Sciatic nerve (tissue), 2 donors: ENCODE measurements around the gene ENTPD6. TPM values are rescaled to one million over a fixed set of nuclear protein-coding genes. Genes with fewer than 3 reads are reported as not detected.
A peak's percentile ranks its signal among the peaks of the same experiment; 100 is the strongest.

Source experiments
- ATAC-seq: fragments of 200-7000 bp; cut with Tn5 transposase; one replicate; pipeline ENCODE4 v1.9.1; 2020; ENCODE audit warnings: mild to moderate bottlenecking, moderate library complexity
- DNase-seq: peaks from one replicate; pipeline ENCODE4 v3.0.0-alpha.2; 2020; ENCODE audit warnings: low spot score
- intact Hi-C: fragments of 100-400 bp; cut with DNase I; formaldehyde crosslinking; loops from one replicate; pipeline ENCODE4 v1.14.2; 2022
- total RNA-seq: library from RNA; stranded (reverse); fragmentation: NEBNext Ultra II Directional; extraction: Animal tissue kit (Norgen Biotek cat#: 25700); gene quantifications from one replicate; pipeline ENCODE4 v1.2.1, GENCODE V29; 2021
- donor health status: DM: no; HTN: no; CAD: no.
- donor health status: DM: no; HTN: no; CAD: no.

The ENTPD6 gene
- total RNA-seq, 1 donor from 2014 or later, result 59.3 TPM

DNA sequence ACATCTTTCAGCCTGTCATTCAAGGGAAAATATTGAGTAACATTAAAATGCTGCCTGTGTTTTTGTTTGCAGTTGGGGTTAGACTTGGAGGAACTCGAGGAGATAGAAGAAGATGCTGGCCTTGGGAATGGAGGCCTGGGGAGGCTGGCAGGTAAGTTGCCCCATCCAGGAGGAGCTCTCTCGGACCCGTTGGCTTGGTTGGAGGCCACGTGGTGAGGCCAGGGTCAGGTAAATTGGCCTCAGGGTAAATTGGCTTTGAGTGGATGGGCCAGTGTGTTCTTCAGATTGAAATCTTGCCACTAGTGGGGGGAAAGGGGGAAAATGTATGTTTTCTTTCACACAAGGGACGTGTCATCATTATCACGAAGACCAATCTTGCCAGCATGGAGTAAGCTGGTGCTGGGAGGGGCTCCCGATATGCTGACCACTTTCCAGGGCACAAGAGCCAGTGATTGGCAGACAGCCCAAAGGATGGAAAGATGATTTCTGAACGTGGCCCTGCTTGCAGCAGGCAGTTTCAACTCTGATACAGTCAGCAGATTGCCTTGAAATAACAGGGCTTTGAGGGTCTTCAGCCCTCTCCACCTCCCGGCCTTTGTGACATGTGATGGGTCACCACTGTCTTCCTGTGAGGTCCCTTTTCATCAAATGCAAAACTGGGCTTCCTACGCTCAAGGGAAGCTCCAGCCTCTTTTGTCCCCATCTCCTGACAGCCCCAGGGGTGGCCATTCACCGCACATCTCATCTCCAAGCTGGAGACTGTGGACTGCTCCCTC, 73.7 kb downstream of the ENTPD6 start:
- no peak for ATAC-seq
- intact Hi-C loops, result no loop called here
- DNase-seq, result no peak

DNA sequence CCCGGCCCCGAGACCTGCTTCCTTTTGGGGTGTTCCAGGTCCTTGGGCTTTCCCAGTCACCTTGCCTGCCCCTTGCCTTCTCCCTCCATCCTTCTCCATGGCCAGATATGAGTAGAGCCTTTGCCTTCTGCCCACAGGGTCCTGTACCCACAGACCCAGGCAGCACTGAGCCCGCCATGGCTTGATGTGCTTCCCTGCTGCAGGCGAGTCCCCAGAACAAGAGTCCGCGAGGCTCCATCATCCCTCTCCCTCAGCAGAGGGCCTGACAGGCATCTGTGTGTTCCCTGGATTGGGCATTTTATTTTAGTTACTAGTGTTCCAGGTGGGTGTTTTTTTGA, 74.3 kb downstream of the ENTPD6 start:
- intact Hi-C loops, result no loop called here
- ATAC-seq, result no peak
- no peak for DNase-seq

DNA sequence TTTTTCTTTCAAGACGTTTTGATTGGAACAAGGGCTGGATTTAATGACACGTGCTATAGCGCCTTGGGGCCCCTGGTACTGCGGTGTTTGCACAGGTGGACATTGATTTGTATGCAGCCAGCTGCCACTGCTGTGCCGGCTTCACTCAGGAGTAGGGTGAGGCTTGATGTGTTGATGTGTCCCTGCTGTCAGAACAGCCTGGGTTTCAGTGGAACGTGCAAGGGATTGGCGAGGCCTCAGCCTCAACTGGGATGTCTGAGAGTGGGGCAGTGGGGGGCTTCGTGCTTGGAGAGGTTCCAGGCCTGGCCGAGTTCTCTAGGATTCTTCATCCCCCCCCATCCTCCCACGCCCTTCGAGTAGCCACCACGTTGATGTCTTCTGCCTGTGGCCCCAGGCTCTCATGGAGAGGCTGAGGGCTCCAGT, 75.3 kb downstream of the ENTPD6 start:
- intact Hi-C loops, result no loop called here
- DNase-seq, result peak; percentile 48
- ATAC-seq, result no peak

DNA sequence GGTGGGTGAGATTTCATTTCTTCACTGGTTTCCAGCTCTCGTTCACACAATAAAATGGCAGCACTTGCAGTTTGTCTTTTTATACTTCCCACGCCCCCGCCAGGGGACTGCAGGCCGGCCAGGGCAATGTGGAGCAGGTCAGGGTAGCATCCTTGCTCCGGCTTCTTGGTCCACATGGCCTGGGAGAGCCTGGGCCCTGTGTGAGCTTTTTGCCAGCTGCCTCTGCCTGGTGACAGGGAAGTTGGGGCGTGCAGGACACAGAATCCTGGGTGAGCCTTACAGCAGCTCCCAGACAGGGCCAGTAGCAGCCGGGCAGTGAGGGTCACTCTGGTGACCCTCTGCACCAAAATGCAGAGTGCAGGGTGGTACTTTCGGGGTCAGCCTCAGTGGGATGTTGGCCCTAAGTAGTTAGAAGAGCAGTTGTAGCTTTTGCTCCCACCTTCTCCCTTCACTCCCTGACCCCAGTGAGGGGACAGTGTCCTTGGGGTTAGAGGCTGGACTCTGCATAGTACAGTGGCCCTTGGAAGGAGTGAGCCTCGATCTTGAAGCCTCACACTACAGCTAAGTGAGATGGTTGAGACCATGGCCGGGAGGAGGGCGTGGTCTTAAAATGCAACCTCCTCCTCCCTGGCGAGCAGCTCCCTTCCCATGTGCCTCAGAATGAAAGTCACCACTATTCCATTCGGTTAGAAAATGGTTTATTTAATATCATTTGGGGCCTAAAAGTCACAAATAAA, 76.1 kb downstream of the ENTPD6 start:
- intact Hi-C loops, result no loop called here
- no peak for DNase-seq
- ATAC-seq, result no peak

DNA sequence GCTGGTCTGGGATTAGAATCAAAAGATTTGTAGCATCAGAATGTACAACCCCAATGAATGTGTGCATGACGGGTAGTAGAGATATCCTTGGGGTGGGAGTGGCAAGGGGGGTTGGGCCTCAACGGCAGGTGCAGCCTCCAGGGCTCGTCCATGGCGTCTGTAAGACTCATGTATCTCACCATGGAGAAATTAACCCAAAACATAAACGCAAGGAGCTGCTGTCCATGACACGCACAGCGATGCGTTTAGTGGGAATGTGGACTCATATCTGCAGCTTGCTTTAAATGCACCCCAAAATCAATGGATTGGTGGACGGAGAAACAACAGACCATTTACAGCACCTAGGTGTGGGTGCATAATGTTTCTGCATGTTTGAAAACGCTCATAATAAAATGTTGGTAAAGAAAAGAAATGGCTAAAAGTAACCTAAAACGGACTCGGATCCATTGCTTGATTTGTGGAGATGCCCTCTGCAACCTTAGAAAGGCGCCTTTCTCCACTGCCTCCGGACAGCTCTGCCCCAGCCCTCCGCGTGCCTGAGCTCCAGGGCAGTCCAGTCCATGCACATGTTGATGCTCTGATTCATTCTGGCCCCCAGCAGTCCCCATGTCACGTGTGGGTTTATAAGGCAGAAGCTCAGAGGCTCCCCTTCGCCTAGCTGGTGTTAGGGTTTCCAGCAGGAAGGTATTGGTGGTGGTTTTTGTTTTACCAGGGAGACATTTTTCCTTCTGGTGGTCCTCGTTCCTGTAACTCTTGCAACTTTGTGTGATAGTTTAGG, 76.9 kb downstream of the ENTPD6 start:
- intact Hi-C loops, result no loop called here
- no peak for DNase-seq
- no peak for ATAC-seq

DNA sequence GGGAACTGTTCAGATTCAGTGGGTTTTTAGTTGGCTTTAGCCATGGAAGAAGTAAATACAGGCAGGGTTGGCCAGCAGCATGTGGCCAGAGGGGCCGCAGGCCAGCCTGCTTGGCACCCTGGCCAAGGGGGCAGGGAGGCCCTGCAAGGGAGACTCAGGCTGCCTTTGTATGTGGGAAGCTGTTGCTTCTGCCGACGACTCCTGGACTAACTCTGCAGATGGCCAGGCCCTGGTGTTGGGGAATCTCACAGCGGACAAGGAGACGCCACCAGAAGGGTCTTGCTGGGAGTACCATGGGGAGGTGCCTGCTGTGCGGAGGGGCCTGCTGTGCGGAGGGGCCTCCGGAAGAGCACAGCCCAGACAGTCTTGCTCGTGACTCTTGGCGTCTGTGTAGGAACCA, 77.5 kb downstream of the ENTPD6 start:
- DNase-seq (no peak), ATAC-seq (peak; percentile 25)
- intact Hi-C loops, result no loop called here

DNA sequence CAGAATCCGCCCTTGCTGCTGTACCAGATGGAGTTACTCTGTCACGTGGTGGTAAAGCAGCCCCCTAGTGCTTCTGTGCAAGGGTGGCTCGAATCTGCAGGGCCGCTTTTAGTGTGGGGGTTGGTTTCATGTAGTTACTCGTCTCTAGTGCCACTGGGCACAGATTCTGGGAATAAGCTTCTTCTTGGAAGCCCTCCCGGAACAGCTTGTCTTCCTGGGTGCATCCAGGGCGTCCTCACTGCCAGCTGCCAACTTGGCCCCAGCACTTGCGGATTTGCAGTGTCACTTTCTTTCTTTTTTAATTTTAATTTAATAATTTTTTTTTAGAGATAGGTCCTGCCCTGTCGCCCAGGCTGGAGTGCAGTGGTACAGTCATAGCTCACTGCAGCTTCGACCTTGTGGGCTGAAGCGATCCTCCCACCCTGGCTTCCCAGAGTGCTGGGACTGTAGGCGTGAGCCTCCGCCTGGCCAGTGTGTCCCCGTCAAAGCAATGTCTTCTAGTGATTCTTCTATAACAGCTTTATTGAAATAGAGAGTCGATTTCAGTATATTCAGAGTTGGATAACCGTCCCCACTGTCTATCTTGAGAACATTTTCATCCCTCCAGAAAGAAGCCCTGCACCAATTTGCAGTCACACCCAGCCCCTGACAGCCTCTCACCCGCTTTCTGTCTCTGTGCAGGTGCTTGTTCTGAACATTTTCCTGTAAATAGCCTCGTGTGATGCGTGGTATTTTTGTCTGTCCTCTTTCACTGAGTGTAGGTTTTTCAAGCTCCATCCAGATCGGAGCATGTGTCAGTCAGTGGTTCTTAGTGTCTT, 78.2 kb downstream of the ENTPD6 start:
- intact Hi-C loops, result no loop called here
- ATAC-seq (peak; percentile 22), DNase-seq (peak; percentile 44)

DNA sequence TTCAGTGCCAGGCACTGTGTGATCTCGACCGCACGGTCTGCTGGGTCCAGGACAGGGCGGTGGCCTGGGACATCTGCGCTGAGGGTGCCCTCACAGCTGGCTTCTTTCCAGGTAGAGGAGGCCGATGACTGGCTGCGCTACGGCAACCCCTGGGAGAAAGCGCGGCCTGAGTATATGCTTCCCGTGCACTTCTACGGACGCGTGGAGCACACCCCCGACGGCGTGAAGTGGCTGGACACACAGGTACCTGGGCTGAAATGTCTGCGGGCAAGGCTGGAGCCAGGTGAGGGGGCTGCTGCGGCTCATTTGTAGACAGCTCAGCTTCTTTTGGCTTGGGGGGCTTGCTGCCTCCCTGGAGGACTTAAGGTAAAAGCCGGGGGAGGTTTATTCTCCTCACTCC, 79.0 kb downstream of the ENTPD6 start:
- DNase-seq (peak; percentile 45), ATAC-seq (no peak)
- intact Hi-C loops, result no loop called here

DNA sequence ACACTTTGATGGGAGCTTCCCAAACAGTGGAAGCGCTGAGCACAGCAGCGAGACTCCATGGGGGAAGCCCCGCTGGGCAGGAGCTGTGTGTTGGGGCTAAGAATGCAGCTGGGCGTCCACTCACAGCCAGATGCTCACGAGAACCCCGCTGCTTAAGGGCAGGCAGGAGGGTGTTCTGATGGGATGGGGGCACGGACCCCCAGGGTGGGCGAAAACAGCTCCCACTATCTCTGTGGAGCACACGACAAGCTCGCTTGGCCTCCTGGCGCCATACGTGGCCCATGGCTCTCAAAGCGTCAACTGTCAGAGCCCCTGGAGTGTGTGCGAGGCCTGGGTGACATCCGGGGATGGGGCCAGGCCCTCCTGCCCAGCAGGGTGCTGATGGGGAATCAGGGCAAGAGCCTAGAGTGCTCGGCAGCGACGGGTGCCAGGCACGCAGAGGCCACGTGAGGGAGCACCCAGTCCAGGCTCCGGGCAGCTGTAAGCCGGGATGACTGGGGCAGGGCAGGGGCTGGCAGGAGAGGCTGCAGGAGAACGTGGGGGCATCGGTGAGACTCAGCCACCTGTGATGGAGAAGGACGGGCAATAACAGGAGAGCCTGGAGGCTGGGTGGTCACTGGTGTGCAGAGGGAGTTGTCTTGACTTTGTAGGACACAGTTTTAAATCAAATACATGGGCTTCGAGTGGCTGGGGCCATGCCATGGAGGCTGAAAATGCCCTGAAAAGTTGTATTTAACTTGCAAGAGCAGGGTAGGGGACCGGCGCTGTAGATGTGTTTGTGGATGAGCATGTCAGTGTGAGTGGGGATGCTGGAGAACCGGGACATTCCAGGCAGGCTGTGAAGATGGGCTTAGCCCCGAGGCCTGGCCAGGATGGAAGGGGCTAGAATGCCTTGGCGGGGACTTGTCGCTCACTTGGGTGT, 79.6 kb downstream of the ENTPD6 start:
- ATAC-seq, result no peak
- intact Hi-C loops, result no loop called here
- DNase-seq, result peak; percentile 37

DNA sequence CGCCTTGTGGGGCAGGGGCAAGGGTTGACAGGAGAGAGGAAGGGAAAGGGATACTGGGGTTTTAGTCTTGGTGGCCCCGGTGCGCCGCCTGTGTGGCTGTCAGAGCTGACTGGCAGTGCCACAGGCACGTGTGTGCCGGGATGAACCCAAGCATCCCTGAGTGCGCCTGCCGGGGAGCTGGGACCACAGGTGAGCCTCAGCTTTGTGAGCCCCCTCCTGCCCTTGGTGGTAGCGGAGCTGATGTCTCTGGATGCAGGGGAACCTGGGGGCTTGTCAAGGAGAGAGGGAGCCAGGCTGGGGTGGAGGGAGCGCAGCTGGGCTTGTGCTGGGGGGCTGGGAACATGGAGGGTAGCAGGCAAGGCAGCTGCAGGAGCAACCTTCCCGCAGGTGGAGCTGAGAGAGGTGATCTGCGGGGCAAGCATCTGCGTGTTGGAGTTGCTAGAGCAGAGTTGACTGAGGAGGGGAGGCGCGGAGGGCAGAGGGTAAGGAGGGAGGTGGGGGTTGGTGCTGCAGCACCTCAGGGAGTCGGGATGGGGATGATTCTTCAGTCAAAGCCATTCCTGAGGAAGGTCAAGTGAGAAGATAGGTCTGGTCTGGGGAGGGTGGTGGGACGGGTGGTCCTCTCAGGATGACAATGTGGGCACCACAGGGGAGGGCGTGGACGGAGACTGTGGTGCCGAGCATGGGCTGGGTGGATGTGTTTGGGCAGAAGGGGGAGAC, 80.5 kb downstream of the ENTPD6 start:
- peak; percentile 53 for DNase-seq
- intact Hi-C loops, result no loop called here
- ATAC-seq, result no peak

Other genes starting within 250 kb of the ENTPD6 start
- gene CST7, start 246.4 kb upstream of the ENTPD6 start, total RNA-seq, result 6.7 TPM
- gene APMAP, start 203.0 kb upstream of the ENTPD6 start, total RNA-seq, result 47.3 TPM
- gene ACSS1, start 137.6 kb upstream of the ENTPD6 start, total RNA-seq, result 27.4 TPM
- gene VSX1, start 113.6 kb upstream of the ENTPD6 start, total RNA-seq, result not detected
- 37.9 TPM for gene PYGB, start 52.4 kb downstream of the ENTPD6 start, total RNA-seq
- 70.4 TPM for gene ABHD12, start 195.1 kb downstream of the ENTPD6 start, total RNA-seq
- 1.4 TPM for gene GINS1, start 212.0 kb downstream of the ENTPD6 start, total RNA-seq